ENCODE data around the gene IDE. TPM values are rescaled to one million over a fixed set of nuclear protein-coding genes. Genes with fewer than 3 reads are reported as not detected.
A peak's percentile ranks its signal among the peaks of the same experiment; 100 is the strongest.
"Not testable (repeated sequence)": the region's sequence is repeated elsewhere in the genome, so short reads cannot be mapped to it uniquely, and the experiment has no call there.

Gene IDE
- total RNA-seq, 1 donor from 2014 or later = 35.9 TPM

GRCh38 chr10:92590623-92591549 is 17.0 kb upstream of the IDE start:
- no peak for DNase-seq (ENCODE audit: extremely low spot score, unreplicated experiment)
- Mint-ChIP-seq H3K27me3 (no peaks in the 10 kb centered on the region), H3K27ac (peak overlapping the region; percentile 99), H3K36me3 (no peaks in the 10 kb centered on the region), H3K9me3 (no peaks in the 10 kb centered on the region), H3K4me3 (peak overlapping the region; percentile 96), H3K4me1 (ENCODE audit: unreplicated experiment) (peaks cover 22% of the 10 kb centered on the region)
- TF ChIP-seq CTCF (conservative IDR thresholded peaks at IDR 0.05) = no peak

- not testable (repeated sequence) for H3K4me3 Mint-ChIP-seq; H3K36me3 Mint-ChIP-seq; DNase-seq (ENCODE audit: extremely low spot score, unreplicated experiment); H3K27ac Mint-ChIP-seq; H3K9me3 Mint-ChIP-seq; H3K4me1 Mint-ChIP-seq (ENCODE audit: unreplicated experiment); H3K27me3 Mint-ChIP-seq
Observed at GRCh38 chr10:92582347-92582746, 8.5 kb upstream of the IDE start.

DNA sequence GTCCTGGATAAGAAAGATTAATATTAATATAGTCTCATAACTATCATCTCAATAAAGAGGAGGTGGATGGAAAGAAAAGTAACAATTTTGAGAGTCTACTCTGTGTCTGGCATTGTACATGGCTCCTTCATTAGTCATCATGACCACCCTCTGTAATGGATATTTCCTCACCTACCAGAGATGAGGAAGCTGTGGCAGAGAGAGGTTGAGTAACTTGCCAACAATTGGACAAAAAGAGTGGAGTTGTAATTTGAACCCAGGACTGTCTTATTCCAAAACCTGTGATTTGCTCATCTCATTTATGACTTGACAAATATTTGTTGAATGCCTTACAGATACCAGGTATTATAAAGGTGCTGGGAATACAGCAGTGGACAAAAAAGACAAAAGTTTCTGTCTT is 2.1 kb upstream of the IDE start:
- Mint-ChIP-seq H3K9me3 (no peaks in the 10 kb centered on the region), H3K36me3 (no peaks in the 10 kb centered on the region), H3K4me3 (no peak overlapping the region), H3K4me1 (ENCODE audit: unreplicated experiment) (peaks cover 27% of the 10 kb centered on the region), H3K27me3 (no peaks in the 10 kb centered on the region), H3K27ac (no peak overlapping the region)
- TF ChIP-seq CTCF (conservative IDR thresholded peaks at IDR 0.05) = no peak
- no peak for DNase-seq (ENCODE audit: extremely low spot score, unreplicated experiment)

- H3K36me3 Mint-ChIP-seq = peaks cover 3% of the 10 kb centered on the region
- H3K4me3 Mint-ChIP-seq = peak overlapping the region; percentile 84
- H3K27ac Mint-ChIP-seq = peak overlapping the region; percentile 90
- H3K4me1 Mint-ChIP-seq (ENCODE audit: unreplicated experiment) = peaks cover 30% of the 10 kb centered on the region
- no peaks in the 10 kb centered on the region for H3K9me3 Mint-ChIP-seq
- peak; percentile 62 for TF ChIP-seq CTCF (conservative IDR thresholded peaks at IDR 0.05)
- no peak for DNase-seq (ENCODE audit: extremely low spot score, unreplicated experiment)
- H3K27me3 Mint-ChIP-seq = no peaks in the 10 kb centered on the region
Observed at GRCh38 chr10:92574548-92575261, 812 bp upstream of the IDE start.

DNA sequence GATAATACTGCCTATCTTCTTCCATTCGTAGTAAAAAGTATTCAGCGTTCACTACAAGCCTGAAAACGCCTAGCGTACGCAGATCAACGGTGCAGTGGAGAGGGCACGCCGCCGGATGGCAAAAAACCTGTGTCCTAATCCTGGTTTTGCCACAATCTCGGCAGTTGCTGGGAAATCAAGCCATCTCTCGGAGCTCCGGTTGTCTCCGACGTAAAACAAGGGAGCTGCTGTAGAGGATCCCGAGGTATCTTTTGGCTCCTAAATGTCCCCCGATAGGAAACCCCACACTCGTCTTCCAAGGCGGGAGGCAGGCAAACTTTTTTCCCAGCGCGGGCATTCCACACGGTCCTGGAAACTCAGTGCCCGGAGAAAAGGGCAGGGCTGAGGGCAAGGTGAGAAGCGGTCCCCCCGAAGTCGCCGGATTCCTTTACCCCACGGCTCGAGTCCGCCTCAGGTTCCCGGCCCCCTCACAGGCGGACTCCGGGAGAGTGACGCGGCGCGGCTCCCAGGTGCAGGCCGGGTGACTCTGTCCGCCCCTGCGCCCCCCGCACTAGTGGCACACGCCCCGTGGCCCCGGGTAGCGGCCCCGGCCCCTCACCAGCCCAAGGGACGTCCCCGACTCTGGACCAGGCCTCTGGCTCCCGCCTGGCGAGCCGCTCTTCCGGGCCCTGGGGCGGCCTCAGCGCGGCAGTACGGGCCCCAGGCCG is 649 bp downstream of the IDE start:
- no peaks in the 10 kb centered on the region for H3K9me3 Mint-ChIP-seq
- peak overlapping the region; percentile 84 for H3K4me3 Mint-ChIP-seq

More for the DNA sequence above, 649 bp downstream of the IDE start:
- Mint-ChIP-seq H3K27me3 (no peaks in the 10 kb centered on the region), H3K4me1 (ENCODE audit: unreplicated experiment) (peaks cover 36% of the 10 kb centered on the region), H3K27ac (peak overlapping the region; percentile 90), H3K36me3 (peaks cover 10% of the 10 kb centered on the region)
- TF ChIP-seq CTCF (conservative IDR thresholded peaks at IDR 0.05) = peak; percentile 54
- DNase-seq (ENCODE audit: extremely low spot score, unreplicated experiment) = peak; percentile 70

Measured in type B pancreatic cell (in vitro differentiated cells).